Chondrocyte (in vitro differentiated cells): Measurements from ENCODE around the gene CA7. TPM values are rescaled to one million over a fixed set of nuclear protein-coding genes. Genes with fewer than 3 reads are reported as not detected.
"Not testable (repeated sequence)": the region's sequence is repeated elsewhere in the genome, so short reads cannot be mapped to it uniquely, and the experiment has no call there.

Experiments used
- DNase-seq: peaks from one replicate; pipeline ENCODE4 v3.0.0; 2021; ENCODE audit warnings: mixed read lengths, low spot score
- H3K27ac Mint-ChIP-seq: one replicate; pipeline ENCODE4 v1.8.0; 2021; ENCODE audit warnings: mild to moderate bottlenecking, moderate library complexity, mixed read lengths; ENCODE audit not compliant: unreplicated experiment
- H3K27me3 Mint-ChIP-seq: 2 replicates; pipeline ENCODE4 v1.8.0; 2021; ENCODE audit warnings: low read depth, mixed read lengths
- H3K36me3 Mint-ChIP-seq: 2 replicates; pipeline ENCODE4 v1.8.0; 2021; ENCODE audit warnings: low read depth, mixed read lengths
- H3K4me1 Mint-ChIP-seq: 2 replicates; pipeline ENCODE4 v1.8.0; 2021; ENCODE audit warnings: low read depth, mild to moderate bottlenecking, mixed read lengths
- H3K4me3 Mint-ChIP-seq: one replicate; pipeline ENCODE4 v1.8.0; 2021; ENCODE audit warnings: mild to moderate bottlenecking, moderate library complexity, mixed read lengths; ENCODE audit not compliant: unreplicated experiment
- H3K9me3 Mint-ChIP-seq: 2 replicates; pipeline ENCODE4 v1.8.0; 2021; ENCODE audit warnings: low read depth, mixed read lengths
- total RNA-seq: library from RNA; stranded (reverse); gene quantifications from 3 replicates; pipeline ENCODE4 v1.2.1, GENCODE V29; 2021
- TF ChIP-seq, protein P1 (sequence below): fragments of 200-600 bp; sonication (generic); IDR thresholded peaks from 2 replicates; pipeline ENCODE4 v1.5.0; 2021; ENCODE audit warnings: antibody characterized with exemption, mild to moderate bottlenecking, moderate library complexity

Gene CA7
- total RNA-seq, 1 donor from 2014 or later: not detected

DNA sequence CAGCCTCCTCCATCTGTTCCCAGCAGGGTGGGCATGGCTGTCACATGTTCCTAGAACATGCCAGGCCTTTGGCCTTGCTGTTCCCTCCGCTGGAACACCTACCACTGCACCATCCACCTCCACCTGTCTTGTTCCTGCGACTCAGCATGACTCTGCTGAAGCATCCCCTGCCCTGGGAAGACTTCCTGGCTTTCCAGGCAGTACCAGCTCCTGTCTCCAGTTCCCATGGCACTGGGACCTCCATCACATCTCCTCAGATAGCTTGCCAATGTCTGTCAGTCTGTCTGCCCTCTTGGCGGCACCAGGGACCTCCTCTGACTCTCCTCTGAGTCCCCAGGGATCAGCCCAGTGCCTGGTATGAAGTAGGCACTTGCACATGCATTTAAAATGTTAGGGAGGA is 51.8 kb downstream of the CA7 start:
- Mint-ChIP-seq H3K4me3 (no peak overlapping the region), H3K4me1 (peaks cover 33% of the 10 kb centered on the region), H3K36me3 (peaks cover 4% of the 10 kb centered on the region), H3K27ac (no peak overlapping the region), H3K27me3 (no peaks in the 10 kb centered on the region), H3K9me3 (no peaks in the 10 kb centered on the region)
- TF ChIP-seq, protein P1, sequence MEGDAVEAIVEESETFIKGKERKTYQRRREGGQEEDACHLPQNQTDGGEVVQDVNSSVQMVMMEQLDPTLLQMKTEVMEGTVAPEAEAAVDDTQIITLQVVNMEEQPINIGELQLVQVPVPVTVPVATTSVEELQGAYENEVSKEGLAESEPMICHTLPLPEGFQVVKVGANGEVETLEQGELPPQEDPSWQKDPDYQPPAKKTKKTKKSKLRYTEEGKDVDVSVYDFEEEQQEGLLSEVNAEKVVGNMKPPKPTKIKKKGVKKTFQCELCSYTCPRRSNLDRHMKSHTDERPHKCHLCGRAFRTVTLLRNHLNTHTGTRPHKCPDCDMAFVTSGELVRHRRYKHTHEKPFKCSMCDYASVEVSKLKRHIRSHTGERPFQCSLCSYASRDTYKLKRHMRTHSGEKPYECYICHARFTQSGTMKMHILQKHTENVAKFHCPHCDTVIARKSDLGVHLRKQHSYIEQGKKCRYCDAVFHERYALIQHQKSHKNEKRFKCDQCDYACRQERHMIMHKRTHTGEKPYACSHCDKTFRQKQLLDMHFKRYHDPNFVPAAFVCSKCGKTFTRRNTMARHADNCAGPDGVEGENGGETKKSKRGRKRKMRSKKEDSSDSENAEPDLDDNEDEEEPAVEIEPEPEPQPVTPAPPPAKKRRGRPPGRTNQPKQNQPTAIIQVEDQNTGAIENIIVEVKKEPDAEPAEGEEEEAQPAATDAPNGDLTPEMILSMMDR: no peak
- no peak for DNase-seq

DNA sequence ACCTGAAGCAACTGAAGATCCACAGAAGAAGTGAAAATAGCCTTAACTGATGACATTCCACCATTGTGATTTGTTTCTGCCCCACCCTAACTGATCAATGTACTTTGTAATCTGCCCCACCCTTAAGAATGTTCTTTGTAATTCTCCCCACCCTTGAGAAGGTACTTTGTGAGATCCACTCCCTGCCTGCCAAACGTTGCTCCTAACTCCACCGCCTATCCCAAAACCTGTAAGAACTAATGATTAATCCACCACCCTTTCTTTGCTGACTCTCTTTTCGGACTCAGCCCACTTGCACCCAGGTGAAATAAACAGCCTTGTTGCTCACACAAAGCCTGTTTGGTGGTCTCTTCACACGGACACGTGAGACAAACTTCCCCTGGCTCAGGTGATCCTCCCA is 52.5 kb downstream of the CA7 start:
- H3K36me3 Mint-ChIP-seq, H3K27ac Mint-ChIP-seq, H3K9me3 Mint-ChIP-seq, H3K4me3 Mint-ChIP-seq, H3K27me3 Mint-ChIP-seq, DNase-seq: not testable (repeated sequence)
- H3K4me1 Mint-ChIP-seq: peaks cover 33% of the 10 kb centered on the region

DNA sequence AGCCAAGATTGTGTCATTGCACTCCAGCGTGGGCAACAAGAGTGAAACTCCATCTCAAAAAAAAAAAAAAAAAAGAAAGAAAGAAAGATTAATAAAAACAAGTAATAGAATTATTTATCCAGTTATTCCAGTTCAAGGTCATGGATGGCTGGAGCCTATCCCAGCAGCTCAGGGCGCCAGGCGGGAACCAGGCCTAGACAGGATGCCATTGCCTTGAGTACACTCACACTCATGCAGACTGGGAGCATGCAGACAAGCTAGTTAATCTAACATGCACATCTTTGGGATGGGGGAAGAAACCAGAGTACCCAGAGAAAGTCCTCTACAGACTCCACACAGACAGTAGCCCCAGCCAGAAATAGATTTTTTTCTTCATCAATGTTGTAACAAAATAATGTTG is 54.0 kb downstream of the CA7 start:
- Mint-ChIP-seq H3K4me3 (no peak overlapping the region), H3K27me3 (no peaks in the 10 kb centered on the region), H3K4me1 (peaks cover 36% of the 10 kb centered on the region), H3K9me3 (no peaks in the 10 kb centered on the region), H3K36me3 (no peaks in the 10 kb centered on the region), H3K27ac (peak overlapping the region; percentile 19)
- no peak for DNase-seq
- TF ChIP-seq, protein P1: no peak

DNA sequence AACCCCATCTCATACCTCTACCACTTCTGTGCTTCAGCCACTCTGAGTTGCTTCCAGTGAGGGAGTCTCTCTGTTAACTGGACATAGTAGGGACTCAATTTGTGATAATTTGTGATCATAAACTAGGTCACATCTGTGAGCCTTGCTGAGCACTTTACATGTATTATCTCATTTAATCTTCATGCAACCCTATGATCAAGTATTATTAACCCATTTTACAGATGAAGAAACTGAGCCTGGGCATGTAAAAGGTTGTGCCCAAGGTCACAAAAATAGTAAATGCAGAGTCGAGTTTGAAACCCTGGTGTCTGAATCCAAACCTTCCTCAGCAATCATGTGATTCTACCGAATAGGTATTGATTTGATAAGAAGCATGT is 54.7 kb downstream of the CA7 start:
- no peaks in the 10 kb centered on the region for H3K27me3 Mint-ChIP-seq
- no peaks in the 10 kb centered on the region for H3K9me3 Mint-ChIP-seq
- H3K4me3 Mint-ChIP-seq: no peak overlapping the region
- no peak overlapping the region for H3K27ac Mint-ChIP-seq
- DNase-seq: no peak
- TF ChIP-seq, protein P1: no peak
- no peaks in the 10 kb centered on the region for H3K36me3 Mint-ChIP-seq
- peaks cover 43% of the 10 kb centered on the region for H3K4me1 Mint-ChIP-seq

DNA sequence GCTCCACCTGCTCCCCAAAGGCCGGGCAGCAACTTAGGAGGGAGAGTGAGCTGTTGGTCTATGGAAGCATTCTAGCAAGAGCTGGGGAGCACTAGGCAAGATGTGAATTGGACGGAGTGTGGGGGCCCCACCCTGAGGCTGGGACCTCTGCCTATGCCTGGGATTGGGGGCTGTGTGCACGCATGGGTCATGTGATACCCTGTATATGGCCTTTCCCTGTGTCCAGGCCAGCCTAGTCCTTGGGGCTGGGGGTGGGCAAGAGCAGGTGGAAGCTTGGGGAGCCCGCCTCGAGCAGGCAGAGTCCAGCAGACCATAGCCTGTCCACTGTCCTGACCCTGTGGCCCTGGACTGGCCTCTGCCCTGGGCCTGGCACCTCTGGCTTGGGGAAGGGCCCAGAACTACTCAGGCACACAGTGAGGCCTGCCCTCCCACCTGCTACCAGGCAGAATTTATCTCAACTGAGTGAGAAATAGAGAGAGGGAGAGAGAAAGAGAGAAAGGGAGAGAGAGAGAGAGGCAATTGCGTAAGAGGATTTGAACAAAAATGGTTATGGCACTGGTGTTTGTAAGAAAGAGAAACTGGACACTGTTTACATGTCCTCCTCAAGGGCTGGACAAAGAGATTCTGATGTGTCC is 55.2 kb downstream of the CA7 start:
- no peak overlapping the region for H3K4me3 Mint-ChIP-seq
- TF ChIP-seq, protein P1: no peak
- H3K36me3 Mint-ChIP-seq: no peaks in the 10 kb centered on the region
- no peaks in the 10 kb centered on the region for H3K9me3 Mint-ChIP-seq
- H3K27me3 Mint-ChIP-seq: no peaks in the 10 kb centered on the region
- H3K27ac Mint-ChIP-seq: peak overlapping the region; percentile 57
- DNase-seq: peak; percentile 66
- peaks cover 47% of the 10 kb centered on the region for H3K4me1 Mint-ChIP-seq
